NCI-H2107 treated with DMSO at 0.1 percent for 48 hours (cell line): Measurements from ENCODE around the gene SSRP1.

Experiments used
- DNase-seq: peaks from one replicate; lab custom pipeline; 2025; ENCODE audit not compliant: unreplicated experiment; lab: John Stamatoyannopoulos, UW

Gene SSRP1

GRCh38 chr11:57276169-57276970 is 59.3 kb downstream of the SSRP1 start:
- no peak for DNase-seq
